HL-60 (cell line): ENCODE data around the gene NUDT8.

Experiments
- DNase-seq, 2 experiments: peaks; one replicate each; pipeline ENCODE4 v3.0.0-alpha.2; 2010 to 2020; ENCODE audit warnings: low read depth in 1 of 2, low spot score in 1 of 2
- H3K27ac ChIP-seq: fragments of 250-450 bp; sonication (Bioruptor Pico); replicated peaks from 2 replicates; pipeline ENCODE4 v1.5.1; 2020; ENCODE audit warnings: mild to moderate bottlenecking, moderate library complexity
- H3K27me3 ChIP-seq: fragments of 250-450 bp; sonication (Bioruptor Pico); 2 replicates; pipeline ENCODE4 v1.5.1; 2021; ENCODE audit warnings: mild to moderate bottlenecking, moderate library complexity; ENCODE audit not compliant: insufficient read depth, poor library complexity, severe bottlenecking
- H3K4me3 ChIP-seq: replicated peaks from 2 replicates; pipeline ENCODE4 v1.5.1; 2011; ENCODE audit warnings: mild to moderate bottlenecking, control low read depth, low read length; ENCODE audit not compliant: insufficient read depth
- GABPA ChIP-seq: IDR thresholded peaks from 2 replicates; pipeline ENCODE4 v1.6.1; 2012; ENCODE audit warnings: low read depth
- POLR2AphosphoS5 ChIP-seq: IDR thresholded peaks from 2 replicates; pipeline ENCODE4 v1.6.1; 2012; ENCODE audit warnings: low read depth
- SPI1 ChIP-seq: IDR thresholded peaks from 2 replicates; pipeline ENCODE4 v1.6.1; 2012; ENCODE audit warnings: low read depth, mild to moderate bottlenecking, borderline replicate concordance
- TF ChIP-seq, protein P1 (sequence below): IDR thresholded peaks from 2 replicates; pipeline ENCODE4 v1.6.1; 2012; ENCODE audit warnings: low read depth; ENCODE audit not compliant: insufficient replicate concordance
- TF ChIP-seq, protein P2 (sequence below): IDR thresholded peaks from one replicate; pipeline ENCODE4 v1.5.1; 2011; ENCODE audit warnings: low read length, control low read depth, inconsistent platforms; ENCODE audit not compliant: insufficient read depth

The NUDT8 gene

DNA sequence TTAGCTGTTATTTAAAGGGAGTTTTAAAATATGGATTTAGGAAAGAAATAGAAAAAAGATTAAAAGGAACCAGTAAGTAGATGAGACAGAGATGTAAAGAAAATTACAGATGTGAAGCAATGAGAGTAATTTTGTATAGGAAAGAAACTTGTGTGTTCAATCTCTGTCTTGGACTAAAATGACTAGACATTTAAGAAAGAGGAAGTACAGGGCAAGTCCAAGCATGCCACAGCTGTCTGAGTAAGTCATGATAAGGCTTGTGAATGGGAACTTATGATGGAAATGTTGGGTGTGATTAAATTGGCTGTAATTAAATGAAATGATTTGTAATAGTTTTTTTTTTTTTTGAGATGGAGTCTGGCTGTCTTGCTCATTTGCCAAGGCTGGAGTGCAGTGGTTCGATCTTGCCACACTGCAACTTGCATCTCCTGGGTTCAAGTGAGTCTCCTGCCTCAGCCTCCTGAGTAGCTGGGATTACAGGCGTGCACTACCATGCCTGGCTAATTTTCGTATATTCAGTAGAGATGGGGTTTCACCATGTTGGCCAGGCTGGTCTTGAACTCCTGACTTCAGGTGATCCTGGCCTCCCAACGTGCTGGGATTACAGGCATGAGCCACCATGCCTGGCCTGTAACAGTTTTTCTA lies 26.7 kb upstream of the NUDT8 start:
- no peaks in the 10 kb centered on the region for H3K27me3 ChIP-seq
- H3K4me3 ChIP-seq = no peak overlapping the region
- DNase-seq = peak; percentile 51 to 56
- TF ChIP-seq, protein P1, sequence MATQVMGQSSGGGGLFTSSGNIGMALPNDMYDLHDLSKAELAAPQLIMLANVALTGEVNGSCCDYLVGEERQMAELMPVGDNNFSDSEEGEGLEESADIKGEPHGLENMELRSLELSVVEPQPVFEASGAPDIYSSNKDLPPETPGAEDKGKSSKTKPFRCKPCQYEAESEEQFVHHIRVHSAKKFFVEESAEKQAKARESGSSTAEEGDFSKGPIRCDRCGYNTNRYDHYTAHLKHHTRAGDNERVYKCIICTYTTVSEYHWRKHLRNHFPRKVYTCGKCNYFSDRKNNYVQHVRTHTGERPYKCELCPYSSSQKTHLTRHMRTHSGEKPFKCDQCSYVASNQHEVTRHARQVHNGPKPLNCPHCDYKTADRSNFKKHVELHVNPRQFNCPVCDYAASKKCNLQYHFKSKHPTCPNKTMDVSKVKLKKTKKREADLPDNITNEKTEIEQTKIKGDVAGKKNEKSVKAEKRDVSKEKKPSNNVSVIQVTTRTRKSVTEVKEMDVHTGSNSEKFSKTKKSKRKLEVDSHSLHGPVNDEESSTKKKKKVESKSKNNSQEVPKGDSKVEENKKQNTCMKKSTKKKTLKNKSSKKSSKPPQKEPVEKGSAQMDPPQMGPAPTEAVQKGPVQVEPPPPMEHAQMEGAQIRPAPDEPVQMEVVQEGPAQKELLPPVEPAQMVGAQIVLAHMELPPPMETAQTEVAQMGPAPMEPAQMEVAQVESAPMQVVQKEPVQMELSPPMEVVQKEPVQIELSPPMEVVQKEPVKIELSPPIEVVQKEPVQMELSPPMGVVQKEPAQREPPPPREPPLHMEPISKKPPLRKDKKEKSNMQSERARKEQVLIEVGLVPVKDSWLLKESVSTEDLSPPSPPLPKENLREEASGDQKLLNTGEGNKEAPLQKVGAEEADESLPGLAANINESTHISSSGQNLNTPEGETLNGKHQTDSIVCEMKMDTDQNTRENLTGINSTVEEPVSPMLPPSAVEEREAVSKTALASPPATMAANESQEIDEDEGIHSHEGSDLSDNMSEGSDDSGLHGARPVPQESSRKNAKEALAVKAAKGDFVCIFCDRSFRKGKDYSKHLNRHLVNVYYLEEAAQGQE = no peak
- no peak for TF ChIP-seq POLR2AphosphoS5
- TF ChIP-seq, protein P2, sequence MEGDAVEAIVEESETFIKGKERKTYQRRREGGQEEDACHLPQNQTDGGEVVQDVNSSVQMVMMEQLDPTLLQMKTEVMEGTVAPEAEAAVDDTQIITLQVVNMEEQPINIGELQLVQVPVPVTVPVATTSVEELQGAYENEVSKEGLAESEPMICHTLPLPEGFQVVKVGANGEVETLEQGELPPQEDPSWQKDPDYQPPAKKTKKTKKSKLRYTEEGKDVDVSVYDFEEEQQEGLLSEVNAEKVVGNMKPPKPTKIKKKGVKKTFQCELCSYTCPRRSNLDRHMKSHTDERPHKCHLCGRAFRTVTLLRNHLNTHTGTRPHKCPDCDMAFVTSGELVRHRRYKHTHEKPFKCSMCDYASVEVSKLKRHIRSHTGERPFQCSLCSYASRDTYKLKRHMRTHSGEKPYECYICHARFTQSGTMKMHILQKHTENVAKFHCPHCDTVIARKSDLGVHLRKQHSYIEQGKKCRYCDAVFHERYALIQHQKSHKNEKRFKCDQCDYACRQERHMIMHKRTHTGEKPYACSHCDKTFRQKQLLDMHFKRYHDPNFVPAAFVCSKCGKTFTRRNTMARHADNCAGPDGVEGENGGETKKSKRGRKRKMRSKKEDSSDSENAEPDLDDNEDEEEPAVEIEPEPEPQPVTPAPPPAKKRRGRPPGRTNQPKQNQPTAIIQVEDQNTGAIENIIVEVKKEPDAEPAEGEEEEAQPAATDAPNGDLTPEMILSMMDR = no peak
- no peak for TF ChIP-seq GABPA
- TF ChIP-seq SPI1 = peak; percentile 78; the same call in 1 of the 2 replicates
- no peak overlapping the region for H3K27ac ChIP-seq

DNA sequence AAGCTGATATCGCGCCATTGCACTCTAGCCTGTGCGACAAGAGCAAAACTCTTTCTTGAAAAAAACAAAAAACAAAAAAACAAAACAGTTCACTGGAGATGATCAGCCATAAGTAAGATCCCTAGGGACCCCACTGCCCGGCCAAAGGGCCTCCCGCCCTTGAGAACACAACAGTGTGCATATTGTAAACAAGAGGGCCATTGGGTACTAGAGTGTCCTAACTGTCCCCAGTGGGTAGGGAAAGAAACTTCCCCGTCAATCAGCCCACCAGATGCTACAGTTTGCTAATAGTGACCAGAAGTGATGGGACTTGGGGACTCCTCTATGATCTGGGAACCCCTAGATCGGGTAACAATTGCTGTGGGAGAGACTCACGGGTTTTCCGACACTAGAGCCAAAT lies 24.5 kb upstream of the NUDT8 start:
- Histone ChIP-seq H3K27ac (no peak overlapping the region), H3K4me3 (no peak overlapping the region), H3K27me3 (no peaks in the 10 kb centered on the region)
- DNase-seq = no peak
- TF ChIP-seq SPI1 (no peak), GABPA (no peak), POLR2AphosphoS5 (no peak)
- TF ChIP-seq, protein P1 = no peak
- TF ChIP-seq, protein P2 = no peak

DNA sequence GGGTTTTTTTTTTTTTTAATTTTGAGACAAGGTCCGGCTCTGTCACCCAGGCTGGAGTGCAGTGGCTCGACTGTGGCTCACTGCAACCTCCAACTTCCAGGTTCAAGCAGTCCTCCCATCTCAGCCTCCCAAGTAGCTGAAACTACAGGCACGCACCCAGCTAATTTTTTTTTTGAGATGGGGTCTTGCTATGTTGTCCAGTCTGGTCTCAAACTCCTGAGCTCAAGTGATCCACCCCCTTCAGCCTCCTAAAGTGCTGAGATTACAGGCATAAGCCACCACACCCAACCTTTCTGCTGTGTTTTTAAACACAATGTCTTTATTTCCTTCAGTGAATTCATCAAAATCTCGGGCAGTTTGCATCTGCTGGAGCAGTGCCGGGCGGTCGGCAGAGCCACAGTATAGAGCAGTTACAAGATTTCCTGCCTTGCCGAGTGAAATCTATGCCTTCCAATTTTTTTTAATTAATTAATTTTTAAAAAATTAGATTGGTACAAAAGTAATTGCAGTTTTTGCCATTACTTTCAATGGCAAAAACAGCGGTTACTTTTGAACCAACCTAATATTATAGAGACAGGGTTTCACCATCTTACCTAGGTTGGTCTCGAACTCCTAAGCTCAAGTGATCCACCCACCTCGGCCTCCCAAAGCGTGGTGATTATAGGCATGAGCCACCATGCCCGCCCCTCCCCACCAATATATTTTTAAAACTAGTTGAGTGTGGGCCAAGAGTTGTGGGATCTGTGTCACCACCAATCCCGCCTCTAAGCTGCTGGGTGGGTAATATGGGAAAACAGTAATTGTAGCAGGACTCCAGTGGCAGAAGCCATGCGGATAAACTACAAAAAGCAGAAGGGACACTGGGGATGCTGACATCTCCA lies 23.5 kb upstream of the NUDT8 start:
- no peak overlapping the region for H3K27ac ChIP-seq

More for the DNA sequence above, 23.5 kb upstream of the NUDT8 start:
- TF ChIP-seq SPI1 = no peak
- TF ChIP-seq POLR2AphosphoS5 = no peak
- no peak for TF ChIP-seq GABPA
- DNase-seq = no peak
- Histone ChIP-seq H3K27me3 (no peaks in the 10 kb centered on the region), H3K4me3 (no peak overlapping the region)
